Skeletal muscle satellite cell (primary cell): ENCODE measurements around the gene TAF1C.

Experiments used
- H3K27me3 ChIP-seq: 2 replicates; pipeline ENCODE4 v1.7.0; 2013; ENCODE audit warnings: low read length; ENCODE audit not compliant: control insufficient read depth, insufficient read depth
- H3K36me3 ChIP-seq: 2 replicates; pipeline ENCODE4 v1.7.0; 2013; ENCODE audit warnings: mild to moderate bottlenecking, control low read depth, low read length; ENCODE audit not compliant: insufficient read depth
- H3K4me1 ChIP-seq: 2 replicates; pipeline ENCODE4 v1.7.0; 2013; ENCODE audit warnings: low read length; ENCODE audit not compliant: control insufficient read depth, insufficient read depth
- H3K4me2 ChIP-seq: 2 replicates; pipeline ENCODE4 v1.7.0; 2013; ENCODE audit warnings: mild to moderate bottlenecking, low read length
- H3K4me3 ChIP-seq: 2 replicates; pipeline ENCODE4 v1.7.0; 2013; ENCODE audit warnings: low read length
- H3K9ac ChIP-seq: 2 replicates; pipeline ENCODE4 v1.7.0; 2013; ENCODE audit warnings: mild to moderate bottlenecking, low read depth, low read length, moderate library complexity
- H3K9me3 ChIP-seq: replicated peaks from 2 replicates; pipeline ENCODE4 v1.7.0; 2013; ENCODE audit warnings: mild to moderate bottlenecking, control low read depth, low read length

Gene TAF1C

DNA sequence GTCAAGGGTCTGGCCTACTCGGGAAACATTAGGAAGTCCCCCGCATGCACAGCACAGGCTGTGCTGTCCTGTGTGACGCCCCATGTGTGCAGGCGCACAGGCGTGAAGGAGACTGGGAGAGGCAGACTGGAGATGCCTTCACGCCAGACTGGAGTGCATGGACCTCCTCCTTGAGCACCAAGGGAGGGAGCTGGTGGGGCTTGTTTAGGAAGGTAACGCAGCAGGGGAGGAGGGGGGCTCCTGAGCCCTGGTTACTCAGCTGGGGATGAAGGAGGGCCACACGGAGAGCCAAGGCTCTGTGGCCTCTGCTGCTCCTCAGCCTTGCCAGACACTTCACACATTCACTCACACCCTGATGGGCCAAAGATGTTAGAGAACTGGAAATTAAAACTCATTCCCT lies 49.6 kb downstream of the TAF1C start:
- Histone ChIP-seq H3K4me2 (no peak overlapping the region), H3K36me3 (no peaks in the 10 kb centered on the region), H3K4me1 (no peaks in the 10 kb centered on the region), H3K9me3 (no peaks in the 10 kb centered on the region), H3K9ac (no peak overlapping the region), H3K4me3 (no peak overlapping the region), H3K27me3 (no peaks in the 10 kb centered on the region)

- no peaks in the 10 kb centered on the region for H3K36me3 ChIP-seq
- no peaks in the 10 kb centered on the region for H3K27me3 ChIP-seq
- no peak overlapping the region for H3K9ac ChIP-seq
- no peak overlapping the region for H3K4me3 ChIP-seq
- no peak overlapping the region for H3K4me2 ChIP-seq
- no peaks in the 10 kb centered on the region for H3K9me3 ChIP-seq
- H3K4me1 ChIP-seq: no peaks in the 10 kb centered on the region
Measured at GRCh38 chr16:84136331-84137125, 50.3 kb downstream of the TAF1C start.

DNA sequence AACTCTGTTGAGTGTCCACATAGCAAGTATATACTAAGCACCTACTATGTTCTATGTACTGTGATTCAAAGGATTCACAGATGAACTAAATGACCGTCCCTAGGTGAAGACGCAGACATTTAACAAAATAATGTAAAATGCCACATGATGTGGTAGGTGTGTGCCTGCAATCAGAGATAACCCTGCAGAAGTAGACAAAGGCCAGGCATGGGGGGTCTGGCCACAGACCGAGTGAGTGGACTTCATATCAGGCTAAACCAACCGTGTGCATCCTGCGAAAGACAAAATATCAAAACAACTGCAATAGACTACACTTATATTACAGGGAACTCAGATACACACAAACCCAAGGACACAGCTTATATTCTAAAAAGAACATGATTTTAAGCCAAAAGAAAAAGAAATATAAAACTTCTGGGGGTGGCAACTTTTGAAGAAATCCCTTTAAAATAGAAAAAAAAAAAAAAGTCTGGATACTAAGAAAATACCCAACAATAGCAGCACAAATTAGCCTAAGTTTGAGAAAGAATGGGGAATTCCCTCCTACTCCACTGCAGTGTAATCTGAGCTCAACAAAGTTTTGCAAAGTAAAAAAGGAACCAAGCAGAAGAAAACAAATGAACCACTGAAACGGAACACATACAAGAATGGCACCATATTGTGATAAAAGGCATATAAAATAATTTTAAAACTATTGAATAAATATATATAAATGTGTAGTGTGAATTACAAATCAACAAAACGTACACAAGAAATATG lies 54.2 kb downstream of the TAF1C start:
- Histone ChIP-seq H3K36me3 (peaks cover 9% of the 10 kb centered on the region), H3K4me2 (no peak overlapping the region), H3K9ac (no peak overlapping the region), H3K27me3 (no peaks in the 10 kb centered on the region), H3K9me3 (no peaks in the 10 kb centered on the region), H3K4me1 (no peaks in the 10 kb centered on the region), H3K4me3 (no peak overlapping the region)

- peaks cover 9% of the 10 kb centered on the region for H3K36me3 ChIP-seq
- no peaks in the 10 kb centered on the region for H3K27me3 ChIP-seq
- no peaks in the 10 kb centered on the region for H3K9me3 ChIP-seq
- H3K4me1 ChIP-seq: no peaks in the 10 kb centered on the region
- H3K4me3 ChIP-seq: no peak overlapping the region
- H3K9ac ChIP-seq: no peak overlapping the region
- no peak overlapping the region for H3K4me2 ChIP-seq
Measured at GRCh38 chr16:84131117-84131516, 55.7 kb downstream of the TAF1C start.
